ENCODE measurements around the gene VAMP2.

Gene VAMP2

DNA sequence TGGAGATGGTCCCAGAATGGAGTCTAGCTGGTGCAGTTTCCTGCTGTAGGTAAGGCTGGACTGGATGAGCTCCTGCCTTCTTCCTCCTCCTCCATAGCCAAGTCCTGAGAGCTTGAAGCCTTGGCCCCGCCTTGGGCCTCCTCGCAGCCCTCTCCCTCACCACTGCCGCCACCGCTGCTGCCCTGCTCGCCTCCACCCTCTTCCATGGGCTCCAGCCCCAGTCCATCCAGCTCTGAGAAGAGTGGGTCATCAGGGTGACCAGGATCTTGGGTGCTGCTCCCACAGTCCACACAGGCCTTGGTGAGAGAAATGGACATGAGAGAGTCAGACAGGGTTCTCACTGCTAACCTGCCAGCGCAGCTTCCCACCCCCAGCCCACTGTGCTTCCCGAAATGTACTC is 21.7 kb downstream of the VAMP2 start:
- TF ChIP-seq TAF1 (IDR thresholded peaks at IDR 0.05; ENCODE audit: low read depth) (no peak), YY1 (IDR thresholded peaks at IDR 0.05; ENCODE audit: low read depth) (no peak), RAD21 (IDR thresholded peaks at IDR 0.05; ENCODE audit: low read depth) (no peak), CREB1 (IDR thresholded peaks at IDR 0.05; ENCODE audit: low read depth) (no peak), EP300 (IDR thresholded peaks at IDR 0.05; ENCODE audit: borderline replicate concordance) (no peak), NFIC (IDR thresholded peaks at IDR 0.05) (no peak), ZBTB7A (IDR thresholded peaks at IDR 0.05; ENCODE audit: low read depth) (no peak), TEAD4 (IDR thresholded peaks at IDR 0.05) (no peak), TCF12 (IDR thresholded peaks at IDR 0.05; ENCODE audit: low read depth) (no peak), EGR1 (IDR thresholded peaks at IDR 0.05) (no peak)
- TF ChIP-seq, protein P1, sequence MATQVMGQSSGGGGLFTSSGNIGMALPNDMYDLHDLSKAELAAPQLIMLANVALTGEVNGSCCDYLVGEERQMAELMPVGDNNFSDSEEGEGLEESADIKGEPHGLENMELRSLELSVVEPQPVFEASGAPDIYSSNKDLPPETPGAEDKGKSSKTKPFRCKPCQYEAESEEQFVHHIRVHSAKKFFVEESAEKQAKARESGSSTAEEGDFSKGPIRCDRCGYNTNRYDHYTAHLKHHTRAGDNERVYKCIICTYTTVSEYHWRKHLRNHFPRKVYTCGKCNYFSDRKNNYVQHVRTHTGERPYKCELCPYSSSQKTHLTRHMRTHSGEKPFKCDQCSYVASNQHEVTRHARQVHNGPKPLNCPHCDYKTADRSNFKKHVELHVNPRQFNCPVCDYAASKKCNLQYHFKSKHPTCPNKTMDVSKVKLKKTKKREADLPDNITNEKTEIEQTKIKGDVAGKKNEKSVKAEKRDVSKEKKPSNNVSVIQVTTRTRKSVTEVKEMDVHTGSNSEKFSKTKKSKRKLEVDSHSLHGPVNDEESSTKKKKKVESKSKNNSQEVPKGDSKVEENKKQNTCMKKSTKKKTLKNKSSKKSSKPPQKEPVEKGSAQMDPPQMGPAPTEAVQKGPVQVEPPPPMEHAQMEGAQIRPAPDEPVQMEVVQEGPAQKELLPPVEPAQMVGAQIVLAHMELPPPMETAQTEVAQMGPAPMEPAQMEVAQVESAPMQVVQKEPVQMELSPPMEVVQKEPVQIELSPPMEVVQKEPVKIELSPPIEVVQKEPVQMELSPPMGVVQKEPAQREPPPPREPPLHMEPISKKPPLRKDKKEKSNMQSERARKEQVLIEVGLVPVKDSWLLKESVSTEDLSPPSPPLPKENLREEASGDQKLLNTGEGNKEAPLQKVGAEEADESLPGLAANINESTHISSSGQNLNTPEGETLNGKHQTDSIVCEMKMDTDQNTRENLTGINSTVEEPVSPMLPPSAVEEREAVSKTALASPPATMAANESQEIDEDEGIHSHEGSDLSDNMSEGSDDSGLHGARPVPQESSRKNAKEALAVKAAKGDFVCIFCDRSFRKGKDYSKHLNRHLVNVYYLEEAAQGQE (IDR thresholded peaks at IDR 0.05; ENCODE audit: low read depth) = no peak
- TF ChIP-seq, protein P2, sequence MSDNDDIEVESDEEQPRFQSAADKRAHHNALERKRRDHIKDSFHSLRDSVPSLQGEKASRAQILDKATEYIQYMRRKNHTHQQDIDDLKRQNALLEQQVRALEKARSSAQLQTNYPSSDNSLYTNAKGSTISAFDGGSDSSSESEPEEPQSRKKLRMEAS (IDR thresholded peaks at IDR 0.05) = no peak

GRCh38 chr17:8140065-8141029 is 22.4 kb downstream of the VAMP2 start:
- TF ChIP-seq, protein P1 (IDR thresholded peaks at IDR 0.05; ENCODE audit: low read depth) = no peak
- no peak for TF ChIP-seq ZBTB7A (IDR thresholded peaks at IDR 0.05; ENCODE audit: low read depth)
- TF ChIP-seq TEAD4 (IDR thresholded peaks at IDR 0.05) = no peak
- TF ChIP-seq TAF1 (IDR thresholded peaks at IDR 0.05; ENCODE audit: low read depth) = no peak
- TF ChIP-seq EGR1 (IDR thresholded peaks at IDR 0.05) = no peak
- TF ChIP-seq RAD21 (IDR thresholded peaks at IDR 0.05; ENCODE audit: low read depth) = no peak
- no peak for TF ChIP-seq NFIC (IDR thresholded peaks at IDR 0.05)
- no peak for TF ChIP-seq EP300 (IDR thresholded peaks at IDR 0.05; ENCODE audit: borderline replicate concordance)
- TF ChIP-seq FOXM1 (IDR thresholded peaks at IDR 0.05; ENCODE audit: borderline replicate concordance, low read depth) = no peak
- no peak for TF ChIP-seq CREB1 (IDR thresholded peaks at IDR 0.05; ENCODE audit: low read depth)
- no peak for TF ChIP-seq TCF12 (IDR thresholded peaks at IDR 0.05; ENCODE audit: low read depth)
- TF ChIP-seq YY1 (IDR thresholded peaks at IDR 0.05; ENCODE audit: low read depth) = no peak
- TF ChIP-seq USF1 (IDR thresholded peaks at IDR 0.05) = no peak
- TF ChIP-seq, protein P2 (IDR thresholded peaks at IDR 0.05) = no peak
- TF ChIP-seq CEBPB (IDR thresholded peaks at IDR 0.05) = no peak

- peak; percentile 69 for TF ChIP-seq TCF12 (IDR thresholded peaks at IDR 0.05; ENCODE audit: low read depth)
- TF ChIP-seq CREB1 (IDR thresholded peaks at IDR 0.05; ENCODE audit: low read depth) = no peak
- peak; percentile 66 for TF ChIP-seq YY1 (IDR thresholded peaks at IDR 0.05; ENCODE audit: low read depth)
- peak; percentile 93 for TF ChIP-seq TEAD4 (IDR thresholded peaks at IDR 0.05)
- TF ChIP-seq RAD21 (IDR thresholded peaks at IDR 0.05; ENCODE audit: low read depth) = peak; percentile 66
- no peak for TF ChIP-seq ZBTB7A (IDR thresholded peaks at IDR 0.05; ENCODE audit: low read depth)
- TF ChIP-seq NFIC (IDR thresholded peaks at IDR 0.05) = no peak
- peak; percentile 49 for TF ChIP-seq USF1 (IDR thresholded peaks at IDR 0.05)
- TF ChIP-seq EP300 (IDR thresholded peaks at IDR 0.05; ENCODE audit: borderline replicate concordance) = 0 out of 2 replicates have a peak, but pooled peaks have one; percentile 43
- TF ChIP-seq, protein P2 (IDR thresholded peaks at IDR 0.05) = peak; percentile 62
- TF ChIP-seq EGR1 (IDR thresholded peaks at IDR 0.05) = no peak
- TF ChIP-seq TAF1 (IDR thresholded peaks at IDR 0.05; ENCODE audit: low read depth) = peak; percentile 64; the same call in 1 of the 2 replicates
- TF ChIP-seq FOXM1 (IDR thresholded peaks at IDR 0.05; ENCODE audit: borderline replicate concordance, low read depth) = peak; percentile 25; the same call in 1 of the 2 replicates
- TF ChIP-seq, protein P1 (IDR thresholded peaks at IDR 0.05; ENCODE audit: low read depth) = no peak
- peak; percentile 38; the same call in 1 of the 2 replicates for TF ChIP-seq CEBPB (IDR thresholded peaks at IDR 0.05)
Observed at GRCh38 chr17:8138672-8139371, 23.9 kb downstream of the VAMP2 start.
